WTC11 (cell line): ENCODE data around the gene PLXNA2. TPM values are rescaled to one million over a fixed set of nuclear protein-coding genes. Genes with fewer than 3 reads are reported as not detected.

Experiments used
- ATAC-seq: fragments of 200-7000 bp; cut with Tn5 transposase; 2 replicates; pipeline ENCODE4 v1.10.0; 2021; ENCODE audit warnings: mild to moderate bottlenecking, moderate library complexity
- CTCF ChIA-PET: fragments of 300-600 bp; sonication (Branson Sonifier 250); formaldehyde crosslinking; loops from one replicate; lab custom pipeline; 2021; ENCODE audit warnings: antibody characterized with exemption; lab: Charles Lee
- POLR2A ChIA-PET: fragments of 350-600 bp; sonication (Branson Sonifier 250); formaldehyde crosslinking; loops from one replicate; lab custom pipeline; 2021; ENCODE audit warnings: antibody characterized with exemption; lab: Charles Lee
- DNase-seq: peaks from one replicate; pipeline ENCODE4 v3.0.0; 2021; ENCODE audit warnings: low spot score
- H3K27ac Mint-ChIP-seq: 2 replicates; pipeline ENCODE4 v1.8.0; 2021; ENCODE audit warnings: mixed read lengths
- H3K27me3 Mint-ChIP-seq: 2 replicates; pipeline ENCODE4 v1.8.0; 2021; ENCODE audit warnings: low read depth, mild to moderate bottlenecking, moderate library complexity, mixed read lengths
- H3K36me3 Mint-ChIP-seq: 2 replicates; pipeline ENCODE4 v1.8.0; 2021; ENCODE audit warnings: mixed read lengths
- H3K4me1 Mint-ChIP-seq: 2 replicates; pipeline ENCODE4 v1.8.0; 2022; ENCODE audit warnings: mixed read lengths
- H3K4me3 Mint-ChIP-seq: 2 replicates; pipeline ENCODE4 v1.8.0; 2021; ENCODE audit warnings: mild to moderate bottlenecking, moderate library complexity, mixed read lengths
- H3K9me3 Mint-ChIP-seq: 2 replicates; pipeline ENCODE4 v1.8.0; 2021; ENCODE audit warnings: mixed read lengths
- CREM ChIP-seq: sonication (generic); formaldehyde crosslinking; IDR thresholded peaks from 2 replicates; pipeline ENCODE4 v1.8.1; 2022; ENCODE audit warnings: mild to moderate bottlenecking, missing genetic modification reagents, moderate library complexity
- ETV6 ChIP-seq: sonication (generic); formaldehyde crosslinking; IDR thresholded peaks from 2 replicates; pipeline ENCODE4 v1.8.1; 2022; ENCODE audit warnings: mild to moderate bottlenecking, missing genetic modification reagents
- GRHL2 ChIP-seq: fragments of 250-450 bp; sonication (Bioruptor Pico); IDR thresholded peaks from 2 replicates; pipeline ENCODE4 v1.8.0; 2022; ENCODE audit warnings: mild to moderate bottlenecking, moderate library complexity; ENCODE audit not compliant: insufficient replicate concordance, severe bottlenecking
- HMGA2 ChIP-seq: fragments of 250-450 bp; sonication (Bioruptor Pico); IDR thresholded peaks from 2 replicates; pipeline ENCODE4 v1.4.0; 2021; ENCODE audit warnings: mild to moderate bottlenecking, moderate library complexity
- MXD4 ChIP-seq: fragments of 250-450 bp; sonication (Bioruptor Pico); IDR thresholded peaks from 2 replicates; pipeline ENCODE4 v1.8.0; 2021; ENCODE audit warnings: mild to moderate bottlenecking, moderate library complexity, borderline replicate concordance
- MYBL2 ChIP-seq: sonication (generic); formaldehyde crosslinking; IDR thresholded peaks from 2 replicates; pipeline ENCODE4 v1.8.1; 2023; ENCODE audit warnings: mild to moderate bottlenecking, moderate library complexity, missing genetic modification reagents
- NFATC4 ChIP-seq: fragments of 250-450 bp; sonication (Bioruptor Pico); IDR thresholded peaks from 2 replicates; pipeline ENCODE4 v1.9.0; 2021; ENCODE audit warnings: mild to moderate bottlenecking
- NFYB ChIP-seq: sonication (generic); formaldehyde crosslinking; conservative IDR thresholded peaks from 2 replicates; pipeline ENCODE4 v1.8.0; 2022; ENCODE audit warnings: low read depth, missing genetic modification reagents
- OVOL2 ChIP-seq: fragments of 250-450 bp; sonication (Bioruptor Pico); IDR thresholded peaks from 2 replicates; pipeline ENCODE4 v1.9.0; 2021; ENCODE audit warnings: mild to moderate bottlenecking, borderline replicate concordance
- PRRX2 ChIP-seq: fragments of 250-450 bp; sonication (Bioruptor Pico); IDR thresholded peaks from 2 replicates; pipeline ENCODE4 v1.8.0; 2021; ENCODE audit warnings: mild to moderate bottlenecking
- TEAD4 ChIP-seq: sonication (generic); formaldehyde crosslinking; IDR thresholded peaks from 2 replicates; pipeline ENCODE4 v1.8.0; 2022; ENCODE audit warnings: mild to moderate bottlenecking, missing genetic modification reagents
- TP53 ChIP-seq: sonication (generic); formaldehyde crosslinking; IDR thresholded peaks from 2 replicates; pipeline ENCODE4 v1.8.1; 2023; ENCODE audit warnings: mild to moderate bottlenecking, missing genetic modification reagents
- ZBTB21 ChIP-seq: sonication (generic); formaldehyde crosslinking; IDR thresholded peaks from 2 replicates; pipeline ENCODE4 v1.8.1; 2023; ENCODE audit warnings: mild to moderate bottlenecking, missing genetic modification reagents, borderline replicate concordance
- ZNF121 ChIP-seq: sonication (generic); formaldehyde crosslinking; IDR thresholded peaks from 2 replicates; pipeline ENCODE4 v1.8.0; 2023; ENCODE audit warnings: missing genetic modification reagents
- ZNF138 ChIP-seq: sonication (generic); formaldehyde crosslinking; conservative IDR thresholded peaks from 2 replicates; pipeline ENCODE4 v1.8.1; 2022; ENCODE audit warnings: mild to moderate bottlenecking, moderate library complexity, missing genetic modification reagents
- ZNF219 ChIP-seq: sonication (generic); formaldehyde crosslinking; IDR thresholded peaks from 2 replicates; pipeline ENCODE4 v1.8.0; 2023; ENCODE audit warnings: missing genetic modification reagents, mild to moderate bottlenecking, borderline replicate concordance
- ZNF263 ChIP-seq: sonication (generic); formaldehyde crosslinking; IDR thresholded peaks from 2 replicates; pipeline ENCODE4 v1.8.1; 2022; ENCODE audit warnings: low read depth, mild to moderate bottlenecking, moderate library complexity, missing genetic modification reagents
- total RNA-seq: library from RNA; stranded (reverse); gene quantifications from 3 replicates; pipeline ENCODE4 v1.2.3, GENCODE V29; 2021
- TF ChIP-seq, protein P1 (sequence below): sonication (generic); formaldehyde crosslinking; IDR thresholded peaks from 2 replicates; pipeline ENCODE4 v1.8.1; 2023; ENCODE audit warnings: mild to moderate bottlenecking, missing genetic modification reagents, moderate library complexity
- TF ChIP-seq, protein P2 (sequence below): fragments of 200-600 bp; IDR thresholded peaks from 2 replicates; pipeline ENCODE4 v1.8.0; 2022; ENCODE audit warnings: antibody characterized with exemption
- TF ChIP-seq, protein P3 (sequence below): sonication (generic); formaldehyde crosslinking; IDR thresholded peaks from 2 replicates; pipeline ENCODE4 v1.8.1; 2023; ENCODE audit warnings: mild to moderate bottlenecking, missing genetic modification reagents
- TF ChIP-seq, protein P4 (sequence below): sonication (generic); formaldehyde crosslinking; IDR thresholded peaks from 2 replicates; pipeline ENCODE4 v1.8.0; 2022; ENCODE audit warnings: mild to moderate bottlenecking, missing genetic modification reagents
- TF ChIP-seq, protein P5 (sequence below): fragments of 250-450 bp; sonication (Bioruptor Pico); IDR thresholded peaks from 2 replicates; pipeline ENCODE4 v1.9.0; 2021; ENCODE audit warnings: mild to moderate bottlenecking
- TF ChIP-seq, protein P6 (sequence below): sonication (generic); formaldehyde crosslinking; IDR thresholded peaks from 2 replicates; pipeline ENCODE4 v1.8.0; 2022; ENCODE audit warnings: mild to moderate bottlenecking, missing genetic modification reagents
- TF ChIP-seq, protein P7 (sequence below): sonication (generic); formaldehyde crosslinking; conservative IDR thresholded peaks from 2 replicates; pipeline ENCODE4 v1.8.1; 2022; ENCODE audit warnings: mild to moderate bottlenecking, missing genetic modification reagents
- TF ChIP-seq, protein P8 (sequence below): sonication (generic); formaldehyde crosslinking; IDR thresholded peaks from 2 replicates; pipeline ENCODE4 v1.8.0; 2022; ENCODE audit warnings: missing genetic modification reagents

PLXNA2 gene
- total RNA-seq, 1 experiment from 2014 or later = 4.2 TPM

DNA sequence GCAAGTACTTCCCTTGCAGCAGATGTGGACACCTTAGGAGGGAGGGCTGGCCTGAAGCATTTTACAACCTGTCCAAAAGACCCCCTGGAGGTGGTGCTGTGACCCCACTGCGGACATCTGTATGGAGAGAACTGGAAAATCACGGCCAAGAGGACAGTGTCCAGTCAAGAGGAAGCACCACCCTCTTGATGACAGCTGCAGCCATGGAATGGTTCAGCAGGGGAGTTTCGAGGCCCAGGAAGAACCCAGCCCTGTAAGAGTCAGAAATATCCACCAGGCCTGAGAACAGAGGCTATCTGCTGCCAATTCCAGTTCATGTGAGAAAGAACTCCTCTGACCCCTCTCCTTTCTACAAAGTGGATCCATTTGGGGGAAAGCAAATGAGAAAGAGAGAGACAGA lies 126.8 kb downstream of the PLXNA2 start:
- POLR2A ChIA-PET = no interaction called here
- CTCF ChIA-PET = no interaction called here
- Mint-ChIP-seq H3K27ac (no peak overlapping the region), H3K36me3 (no peaks in the 10 kb centered on the region), H3K4me3 (no peak overlapping the region), H3K27me3 (no peaks in the 10 kb centered on the region), H3K9me3 (no peaks in the 10 kb centered on the region), H3K4me1 (peaks cover 7% of the 10 kb centered on the region)
- ATAC-seq (no peak), DNase-seq (no peak)
- TF ChIP-seq ZBTB21 (CRISPR knock-in tag) (no peak), PRRX2 (CRISPR knock-in tag) (no peak), ZNF219 (CRISPR knock-in tag) (no peak), HMGA2 (CRISPR knock-in tag) (no peak), GRHL2 (CRISPR knock-in tag) (no peak), ZNF138 (no peak), MXD4 (CRISPR knock-in tag) (no peak), CREM (CRISPR knock-in tag) (no peak), NFATC4 (CRISPR knock-in tag) (no peak), OVOL2 (no peak)
- TF ChIP-seq, protein P1, sequence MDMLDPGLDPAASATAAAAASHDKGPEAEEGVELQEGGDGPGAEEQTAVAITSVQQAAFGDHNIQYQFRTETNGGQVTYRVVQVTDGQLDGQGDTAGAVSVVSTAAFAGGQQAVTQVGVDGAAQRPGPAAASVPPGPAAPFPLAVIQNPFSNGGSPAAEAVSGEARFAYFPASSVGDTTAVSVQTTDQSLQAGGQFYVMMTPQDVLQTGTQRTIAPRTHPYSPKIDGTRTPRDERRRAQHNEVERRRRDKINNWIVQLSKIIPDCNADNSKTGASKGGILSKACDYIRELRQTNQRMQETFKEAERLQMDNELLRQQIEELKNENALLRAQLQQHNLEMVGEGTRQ (CRISPR knock-in tag) = no peak
- TF ChIP-seq, protein P2, sequence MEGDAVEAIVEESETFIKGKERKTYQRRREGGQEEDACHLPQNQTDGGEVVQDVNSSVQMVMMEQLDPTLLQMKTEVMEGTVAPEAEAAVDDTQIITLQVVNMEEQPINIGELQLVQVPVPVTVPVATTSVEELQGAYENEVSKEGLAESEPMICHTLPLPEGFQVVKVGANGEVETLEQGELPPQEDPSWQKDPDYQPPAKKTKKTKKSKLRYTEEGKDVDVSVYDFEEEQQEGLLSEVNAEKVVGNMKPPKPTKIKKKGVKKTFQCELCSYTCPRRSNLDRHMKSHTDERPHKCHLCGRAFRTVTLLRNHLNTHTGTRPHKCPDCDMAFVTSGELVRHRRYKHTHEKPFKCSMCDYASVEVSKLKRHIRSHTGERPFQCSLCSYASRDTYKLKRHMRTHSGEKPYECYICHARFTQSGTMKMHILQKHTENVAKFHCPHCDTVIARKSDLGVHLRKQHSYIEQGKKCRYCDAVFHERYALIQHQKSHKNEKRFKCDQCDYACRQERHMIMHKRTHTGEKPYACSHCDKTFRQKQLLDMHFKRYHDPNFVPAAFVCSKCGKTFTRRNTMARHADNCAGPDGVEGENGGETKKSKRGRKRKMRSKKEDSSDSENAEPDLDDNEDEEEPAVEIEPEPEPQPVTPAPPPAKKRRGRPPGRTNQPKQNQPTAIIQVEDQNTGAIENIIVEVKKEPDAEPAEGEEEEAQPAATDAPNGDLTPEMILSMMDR = no peak
- TF ChIP-seq, protein P3, sequence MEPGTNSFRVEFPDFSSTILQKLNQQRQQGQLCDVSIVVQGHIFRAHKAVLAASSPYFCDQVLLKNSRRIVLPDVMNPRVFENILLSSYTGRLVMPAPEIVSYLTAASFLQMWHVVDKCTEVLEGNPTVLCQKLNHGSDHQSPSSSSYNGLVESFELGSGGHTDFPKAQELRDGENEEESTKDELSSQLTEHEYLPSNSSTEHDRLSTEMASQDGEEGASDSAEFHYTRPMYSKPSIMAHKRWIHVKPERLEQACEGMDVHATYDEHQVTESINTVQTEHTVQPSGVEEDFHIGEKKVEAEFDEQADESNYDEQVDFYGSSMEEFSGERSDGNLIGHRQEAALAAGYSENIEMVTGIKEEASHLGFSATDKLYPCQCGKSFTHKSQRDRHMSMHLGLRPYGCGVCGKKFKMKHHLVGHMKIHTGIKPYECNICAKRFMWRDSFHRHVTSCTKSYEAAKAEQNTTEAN (CRISPR knock-in tag) = no peak
- TF ChIP-seq, protein P4, sequence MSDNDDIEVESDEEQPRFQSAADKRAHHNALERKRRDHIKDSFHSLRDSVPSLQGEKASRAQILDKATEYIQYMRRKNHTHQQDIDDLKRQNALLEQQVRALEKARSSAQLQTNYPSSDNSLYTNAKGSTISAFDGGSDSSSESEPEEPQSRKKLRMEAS (CRISPR knock-in tag) = no peak
- TF ChIP-seq, protein P5, sequence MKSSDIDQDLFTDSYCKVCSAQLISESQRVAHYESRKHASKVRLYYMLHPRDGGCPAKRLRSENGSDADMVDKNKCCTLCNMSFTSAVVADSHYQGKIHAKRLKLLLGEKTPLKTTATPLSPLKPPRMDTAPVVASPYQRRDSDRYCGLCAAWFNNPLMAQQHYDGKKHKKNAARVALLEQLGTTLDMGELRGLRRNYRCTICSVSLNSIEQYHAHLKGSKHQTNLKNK (CRISPR knock-in tag) = no peak
- TF ChIP-seq, protein P6, sequence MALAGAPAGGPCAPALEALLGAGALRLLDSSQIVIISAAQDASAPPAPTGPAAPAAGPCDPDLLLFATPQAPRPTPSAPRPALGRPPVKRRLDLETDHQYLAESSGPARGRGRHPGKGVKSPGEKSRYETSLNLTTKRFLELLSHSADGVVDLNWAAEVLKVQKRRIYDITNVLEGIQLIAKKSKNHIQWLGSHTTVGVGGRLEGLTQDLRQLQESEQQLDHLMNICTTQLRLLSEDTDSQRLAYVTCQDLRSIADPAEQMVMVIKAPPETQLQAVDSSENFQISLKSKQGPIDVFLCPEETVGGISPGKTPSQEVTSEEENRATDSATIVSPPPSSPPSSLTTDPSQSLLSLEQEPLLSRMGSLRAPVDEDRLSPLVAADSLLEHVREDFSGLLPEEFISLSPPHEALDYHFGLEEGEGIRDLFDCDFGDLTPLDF (CRISPR knock-in tag) = no peak

DNA sequence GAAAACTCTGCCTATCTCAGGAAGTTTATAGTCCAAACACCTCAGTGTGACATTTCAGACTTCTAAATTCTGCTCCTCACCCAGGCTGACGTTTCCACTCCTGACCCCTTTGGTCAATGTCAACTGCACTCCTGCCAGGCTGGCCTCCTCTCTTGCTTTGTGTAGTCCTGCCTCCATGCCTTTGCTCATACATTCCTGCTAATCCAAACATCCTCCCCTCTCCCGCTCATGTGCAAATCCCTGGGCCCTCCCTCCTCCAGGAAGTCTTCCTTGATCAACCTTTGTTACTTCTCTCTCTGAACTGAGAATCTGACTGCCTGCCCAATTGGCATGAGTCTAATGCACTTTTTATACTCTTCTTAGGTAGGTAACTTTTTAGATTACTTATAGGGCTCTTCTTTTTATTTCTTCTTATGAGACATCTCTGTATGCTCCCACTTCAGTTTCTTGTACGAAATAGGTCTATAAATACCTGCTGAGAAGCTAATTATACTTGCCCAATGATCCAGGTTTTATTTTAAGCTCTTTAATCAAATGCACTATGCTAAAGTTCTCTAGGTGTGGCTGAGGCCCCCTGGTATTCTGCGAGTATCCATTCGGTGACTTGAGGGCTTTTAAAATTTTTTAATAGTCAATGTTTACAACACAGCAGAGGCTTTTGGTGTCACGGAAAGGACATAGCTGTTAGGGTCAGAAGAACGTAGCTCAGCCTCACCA lies 128.1 kb downstream of the PLXNA2 start:
- H3K4me3 Mint-ChIP-seq = no peak overlapping the region
- ChIA-PET POLR2A (no interaction called here), CTCF (interaction anchor here (1.2 to 1.7 kb wide), 4 partner anchors 15 to 128 kb away, joined by 3 to 7 read pairs (median 6); partner anchors contain the start of gene PLXNA2)
- ATAC-seq (peak; percentile 78), DNase-seq (no peak)
- peaks cover 13% of the 10 kb centered on the region for H3K4me1 Mint-ChIP-seq
- no peak overlapping the region; the same call in 1 of the 2 replicates for H3K27ac Mint-ChIP-seq
- H3K27me3 Mint-ChIP-seq = no peaks in the 10 kb centered on the region
- no peaks in the 10 kb centered on the region for H3K9me3 Mint-ChIP-seq
- no peaks in the 10 kb centered on the region for H3K36me3 Mint-ChIP-seq
- TF ChIP-seq TP53 (CRISPR knock-in tag) = no peak
- no peak for TF ChIP-seq TEAD4 (CRISPR knock-in tag)
- TF ChIP-seq, protein P7, sequence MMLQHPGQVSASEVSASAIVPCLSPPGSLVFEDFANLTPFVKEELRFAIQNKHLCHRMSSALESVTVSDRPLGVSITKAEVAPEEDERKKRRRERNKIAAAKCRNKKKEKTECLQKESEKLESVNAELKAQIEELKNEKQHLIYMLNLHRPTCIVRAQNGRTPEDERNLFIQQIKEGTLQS (CRISPR knock-in tag) = no peak
- no peak for TF ChIP-seq NFYB (CRISPR knock-in tag)
- no peak for TF ChIP-seq ZNF121 (CRISPR knock-in tag)
- no peak for TF ChIP-seq ETV6 (CRISPR knock-in tag)
- no peak for TF ChIP-seq MYBL2 (CRISPR knock-in tag)
- no peak for TF ChIP-seq PRRX2 (CRISPR knock-in tag)
- TF ChIP-seq ZNF263 = peak; percentile 65; the same call in 1 of the 2 replicates
- TF ChIP-seq, protein P8, sequence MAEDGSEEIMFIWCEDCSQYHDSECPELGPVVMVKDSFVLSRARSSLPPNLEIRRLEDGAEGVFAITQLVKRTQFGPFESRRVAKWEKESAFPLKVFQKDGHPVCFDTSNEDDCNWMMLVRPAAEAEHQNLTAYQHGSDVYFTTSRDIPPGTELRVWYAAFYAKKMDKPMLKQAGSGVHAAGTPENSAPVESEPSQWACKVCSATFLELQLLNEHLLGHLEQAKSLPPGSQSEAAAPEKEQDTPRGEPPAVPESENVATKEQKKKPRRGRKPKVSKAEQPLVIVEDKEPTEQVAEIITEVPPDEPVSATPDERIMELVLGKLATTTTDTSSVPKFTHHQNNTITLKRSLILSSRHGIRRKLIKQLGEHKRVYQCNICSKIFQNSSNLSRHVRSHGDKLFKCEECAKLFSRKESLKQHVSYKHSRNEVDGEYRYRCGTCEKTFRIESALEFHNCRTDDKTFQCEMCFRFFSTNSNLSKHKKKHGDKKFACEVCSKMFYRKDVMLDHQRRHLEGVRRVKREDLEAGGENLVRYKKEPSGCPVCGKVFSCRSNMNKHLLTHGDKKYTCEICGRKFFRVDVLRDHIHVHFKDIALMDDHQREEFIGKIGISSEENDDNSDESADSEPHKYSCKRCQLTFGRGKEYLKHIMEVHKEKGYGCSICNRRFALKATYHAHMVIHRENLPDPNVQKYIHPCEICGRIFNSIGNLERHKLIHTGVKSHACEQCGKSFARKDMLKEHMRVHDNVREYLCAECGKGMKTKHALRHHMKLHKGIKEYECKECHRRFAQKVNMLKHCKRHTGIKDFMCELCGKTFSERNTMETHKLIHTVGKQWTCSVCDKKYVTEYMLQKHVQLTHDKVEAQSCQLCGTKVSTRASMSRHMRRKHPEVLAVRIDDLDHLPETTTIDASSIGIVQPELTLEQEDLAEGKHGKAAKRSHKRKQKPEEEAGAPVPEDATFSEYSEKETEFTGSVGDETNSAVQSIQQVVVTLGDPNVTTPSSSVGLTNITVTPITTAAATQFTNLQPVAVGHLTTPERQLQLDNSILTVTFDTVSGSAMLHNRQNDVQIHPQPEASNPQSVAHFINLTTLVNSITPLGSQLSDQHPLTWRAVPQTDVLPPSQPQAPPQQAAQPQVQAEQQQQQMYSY (CRISPR knock-in tag) = peak; percentile 59
